Measurements from ENCODE around the gene ARHGAP24. TPM values are rescaled to one million over a fixed set of nuclear protein-coding genes. Genes with fewer than 3 reads are reported as not detected.

ARHGAP24 gene
- total RNA-seq, 1 experiment from 2014 or later: 1.2 TPM

DNA sequence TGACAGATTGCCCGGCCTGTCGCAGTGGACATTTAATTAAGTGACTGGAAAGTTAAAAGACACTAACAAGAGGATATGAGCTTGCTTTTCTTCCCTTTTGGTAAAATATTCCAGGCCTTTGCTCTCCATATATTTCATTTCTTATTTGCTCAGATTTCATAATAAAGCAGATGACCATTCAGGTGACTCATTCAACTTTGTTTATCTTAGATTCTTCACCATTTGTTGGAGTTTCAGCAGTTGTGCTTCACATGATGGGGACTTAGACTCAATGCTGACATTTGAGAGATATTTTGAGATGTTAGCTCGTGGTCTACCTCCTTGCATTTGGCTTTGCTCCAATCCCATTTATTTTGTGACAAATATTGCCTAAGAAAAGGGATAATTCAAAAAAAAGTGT, 312.2 kb downstream of the ARHGAP24 start:
- H3K4me3 ChIP-seq (ENCODE audit: insufficient read depth, low read depth, low read length): no peak overlapping the region
- no peak for DNase-seq
- H3K36me3 ChIP-seq (replicated peaks; ENCODE audit: control insufficient read depth, insufficient read depth, low read length): no peaks in the 10 kb centered on the region
- H3K27me3 ChIP-seq (ENCODE audit: control insufficient read depth, insufficient read depth, low read length): no peaks in the 10 kb centered on the region

- Histone ChIP-seq H3K4me3 (ENCODE audit: insufficient read depth, low read depth, low read length) (no peak overlapping the region), H3K36me3 (replicated peaks; ENCODE audit: control insufficient read depth, insufficient read depth, low read length) (no peaks in the 10 kb centered on the region), H3K27me3 (ENCODE audit: control insufficient read depth, insufficient read depth, low read length) (no peaks in the 10 kb centered on the region)
- no peak for DNase-seq
Measured at GRCh38 chr4:85788604-85789003, 313.7 kb downstream of the ARHGAP24 start.

GRCh38 chr4:85789241-85789640, 314.3 kb downstream of the ARHGAP24 start:
- no peaks in the 10 kb centered on the region for H3K27me3 ChIP-seq (ENCODE audit: control insufficient read depth, insufficient read depth, low read length)
- DNase-seq: no peak
- no peaks in the 10 kb centered on the region for H3K36me3 ChIP-seq (replicated peaks; ENCODE audit: control insufficient read depth, insufficient read depth, low read length)
- no peak overlapping the region for H3K4me3 ChIP-seq (ENCODE audit: insufficient read depth, low read depth, low read length)

GRCh38 chr4:85790582-85790981, 315.6 kb downstream of the ARHGAP24 start:
- Histone ChIP-seq H3K4me3 (ENCODE audit: insufficient read depth, low read depth, low read length) (no peak overlapping the region), H3K27me3 (ENCODE audit: control insufficient read depth, insufficient read depth, low read length) (no peaks in the 10 kb centered on the region), H3K36me3 (replicated peaks; ENCODE audit: control insufficient read depth, insufficient read depth, low read length) (no peaks in the 10 kb centered on the region)
- DNase-seq: no peak

DNA sequence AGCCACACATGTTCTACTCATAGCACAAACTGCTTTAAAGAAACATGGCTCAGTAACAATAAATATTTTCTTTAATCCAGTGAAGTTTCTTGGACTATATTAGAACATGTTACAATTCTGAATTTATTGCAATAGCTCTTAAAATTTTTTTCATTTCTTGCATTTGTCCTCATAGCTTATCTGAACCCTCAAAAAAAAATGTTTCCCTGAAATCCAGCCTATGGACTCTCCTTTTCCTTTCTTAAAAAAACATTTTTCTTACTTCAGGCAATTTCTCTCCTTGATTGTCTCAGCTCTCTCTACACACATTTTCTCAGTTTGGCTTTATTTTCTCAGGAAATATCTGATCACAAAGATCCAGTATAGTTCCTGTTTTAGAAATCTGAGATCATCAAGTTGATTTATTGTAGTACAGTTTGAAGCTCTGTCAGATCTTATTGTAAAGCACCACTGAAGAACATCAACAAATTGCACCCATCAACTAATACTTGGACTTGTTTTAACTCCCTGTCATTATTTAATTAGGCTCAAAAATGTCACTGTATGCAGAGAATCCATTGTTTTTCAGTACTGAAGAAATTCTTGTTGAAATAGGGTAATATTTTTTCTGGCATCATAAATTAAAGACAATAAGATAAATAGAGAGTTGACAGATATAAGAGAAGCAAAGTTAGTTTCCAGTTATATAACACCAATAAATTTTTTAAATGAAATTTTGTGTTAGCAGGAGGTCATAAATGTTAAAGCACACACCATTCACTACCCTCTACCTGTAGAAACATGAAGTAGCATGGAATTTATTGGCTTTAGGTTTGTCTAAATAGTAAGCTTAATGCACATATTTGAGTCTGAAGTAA, 317.7 kb downstream of the ARHGAP24 start:
- Histone ChIP-seq H3K4me3 (ENCODE audit: insufficient read depth, low read depth, low read length) (no peak overlapping the region), H3K36me3 (replicated peaks; ENCODE audit: control insufficient read depth, insufficient read depth, low read length) (no peaks in the 10 kb centered on the region), H3K27me3 (ENCODE audit: control insufficient read depth, insufficient read depth, low read length) (no peaks in the 10 kb centered on the region)
- no peak for DNase-seq

DNA sequence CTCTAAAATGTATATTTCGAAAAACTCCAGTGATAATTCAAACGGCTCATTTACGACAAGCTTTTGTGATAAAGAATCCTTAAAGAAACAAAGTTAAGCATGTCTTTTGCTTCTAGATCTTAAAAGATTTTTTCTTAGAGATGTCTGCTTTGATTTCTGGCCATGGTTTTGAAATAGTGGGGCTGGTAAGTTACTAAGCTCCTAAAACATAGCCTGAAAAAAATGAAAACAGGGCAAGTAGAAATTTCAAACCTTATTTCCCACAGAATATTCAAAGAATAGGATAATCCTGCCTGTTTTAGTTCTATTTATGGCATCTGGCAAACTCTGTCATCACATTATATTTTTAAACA, 318.3 kb downstream of the ARHGAP24 start:
- H3K4me3 ChIP-seq (ENCODE audit: insufficient read depth, low read depth, low read length): no peak overlapping the region
- H3K36me3 ChIP-seq (replicated peaks; ENCODE audit: control insufficient read depth, insufficient read depth, low read length): no peaks in the 10 kb centered on the region
- H3K27me3 ChIP-seq (ENCODE audit: control insufficient read depth, insufficient read depth, low read length): no peaks in the 10 kb centered on the region
- DNase-seq: no peak

- DNase-seq: no peak
- no peaks in the 10 kb centered on the region for H3K36me3 ChIP-seq (replicated peaks; ENCODE audit: control insufficient read depth, insufficient read depth, low read length)
- H3K27me3 ChIP-seq (ENCODE audit: control insufficient read depth, insufficient read depth, low read length): no peaks in the 10 kb centered on the region
- no peak overlapping the region for H3K4me3 ChIP-seq (ENCODE audit: insufficient read depth, low read depth, low read length)
Measured at GRCh38 chr4:85798012-85798770, 323.2 kb downstream of the ARHGAP24 start.

- Histone ChIP-seq H3K36me3 (replicated peaks; ENCODE audit: control insufficient read depth, insufficient read depth, low read length) (no peaks in the 10 kb centered on the region), H3K4me3 (ENCODE audit: insufficient read depth, low read depth, low read length) (no peak overlapping the region), H3K27me3 (ENCODE audit: control insufficient read depth, insufficient read depth, low read length) (no peaks in the 10 kb centered on the region)
- no peak for DNase-seq
Measured at GRCh38 chr4:85803856-85804255, 328.9 kb downstream of the ARHGAP24 start.

- Histone ChIP-seq H3K36me3 (replicated peaks; ENCODE audit: control insufficient read depth, insufficient read depth, low read length) (no peaks in the 10 kb centered on the region), H3K27me3 (ENCODE audit: control insufficient read depth, insufficient read depth, low read length) (no peaks in the 10 kb centered on the region), H3K4me3 (ENCODE audit: insufficient read depth, low read depth, low read length) (no peak overlapping the region)
- DNase-seq: no peak
Measured at GRCh38 chr4:85805891-85806290, 330.9 kb downstream of the ARHGAP24 start.

- no peaks in the 10 kb centered on the region for H3K27me3 ChIP-seq (ENCODE audit: control insufficient read depth, insufficient read depth, low read length)
- H3K36me3 ChIP-seq (replicated peaks; ENCODE audit: control insufficient read depth, insufficient read depth, low read length): no peaks in the 10 kb centered on the region
- DNase-seq: no peak
- no peak overlapping the region for H3K4me3 ChIP-seq (ENCODE audit: insufficient read depth, low read depth, low read length)
Measured at GRCh38 chr4:85806334-85806733, 331.4 kb downstream of the ARHGAP24 start.

GRCh38 chr4:85807247-85807950, 332.4 kb downstream of the ARHGAP24 start:
- DNase-seq: no peak
- no peaks in the 10 kb centered on the region for H3K27me3 ChIP-seq (ENCODE audit: control insufficient read depth, insufficient read depth, low read length)
- no peaks in the 10 kb centered on the region for H3K36me3 ChIP-seq (replicated peaks; ENCODE audit: control insufficient read depth, insufficient read depth, low read length)
- H3K4me3 ChIP-seq (ENCODE audit: insufficient read depth, low read depth, low read length): no peak overlapping the region

DNA sequence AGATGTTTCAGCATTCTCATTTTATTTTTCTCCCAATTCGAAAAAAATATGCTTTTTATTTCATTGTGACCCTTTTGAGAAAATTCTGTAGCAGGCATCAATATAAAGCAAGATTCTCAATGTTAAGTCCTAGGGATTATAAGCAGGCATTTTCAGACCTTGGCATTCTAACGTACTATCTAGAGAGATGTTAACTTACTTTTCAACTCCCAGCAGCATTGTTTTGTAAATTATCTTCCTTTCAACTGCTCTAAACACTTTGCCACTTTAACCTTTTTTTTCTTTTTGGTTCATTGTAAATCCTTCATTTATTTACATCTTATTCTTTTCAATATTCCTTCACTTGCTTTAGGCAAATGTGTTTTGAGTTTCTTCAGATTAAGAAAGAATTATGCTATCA, 333.2 kb downstream of the ARHGAP24 start:
- H3K36me3 ChIP-seq (replicated peaks; ENCODE audit: control insufficient read depth, insufficient read depth, low read length): no peaks in the 10 kb centered on the region
- no peak overlapping the region for H3K4me3 ChIP-seq (ENCODE audit: insufficient read depth, low read depth, low read length)
- H3K27me3 ChIP-seq (ENCODE audit: control insufficient read depth, insufficient read depth, low read length): no peaks in the 10 kb centered on the region
- no peak for DNase-seq

- H3K4me3 ChIP-seq (ENCODE audit: insufficient read depth, low read depth, low read length): no peak overlapping the region
- no peaks in the 10 kb centered on the region for H3K27me3 ChIP-seq (ENCODE audit: control insufficient read depth, insufficient read depth, low read length)
- DNase-seq: no peak
- no peaks in the 10 kb centered on the region for H3K36me3 ChIP-seq (replicated peaks; ENCODE audit: control insufficient read depth, insufficient read depth, low read length)
Measured at GRCh38 chr4:85808864-85809263, 333.9 kb downstream of the ARHGAP24 start.

- Histone ChIP-seq H3K4me3 (ENCODE audit: insufficient read depth, low read depth, low read length) (no peak overlapping the region), H3K27me3 (ENCODE audit: control insufficient read depth, insufficient read depth, low read length) (no peaks in the 10 kb centered on the region), H3K36me3 (replicated peaks; ENCODE audit: control insufficient read depth, insufficient read depth, low read length) (no peaks in the 10 kb centered on the region)
- no peak for DNase-seq
Measured at GRCh38 chr4:85812776-85813175, 337.8 kb downstream of the ARHGAP24 start.

Measured in H7 (cell line).